ENCODE results near the gene ZNF740.
"Not testable (repeated sequence)": the region's sequence is repeated elsewhere in the genome, so short reads cannot be mapped to it uniquely, and the experiment has no call there.

The ZNF740 gene, protein sequence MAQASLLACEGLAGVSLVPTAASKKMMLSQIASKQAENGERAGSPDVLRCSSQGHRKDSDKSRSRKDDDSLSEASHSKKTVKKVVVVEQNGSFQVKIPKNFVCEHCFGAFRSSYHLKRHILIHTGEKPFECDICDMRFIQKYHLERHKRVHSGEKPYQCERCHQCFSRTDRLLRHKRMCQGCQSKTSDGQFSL

GRCh38 chr12:53180220-53180930, at the start of gene ZNF740, which contains the start of gene CSAD:
Gene ZNF740, plus strand, starts transcription at chr12:53180722. Its CDS starts 1,262 bp downstream, at chr12:53181984.
Gene CSAD, minus strand, starts transcription at chr12:53180925. Its CDS starts 7,455 bp downstream, at chr12:53173470.
- peak; percentile 98 for DNase-seq

DNA sequence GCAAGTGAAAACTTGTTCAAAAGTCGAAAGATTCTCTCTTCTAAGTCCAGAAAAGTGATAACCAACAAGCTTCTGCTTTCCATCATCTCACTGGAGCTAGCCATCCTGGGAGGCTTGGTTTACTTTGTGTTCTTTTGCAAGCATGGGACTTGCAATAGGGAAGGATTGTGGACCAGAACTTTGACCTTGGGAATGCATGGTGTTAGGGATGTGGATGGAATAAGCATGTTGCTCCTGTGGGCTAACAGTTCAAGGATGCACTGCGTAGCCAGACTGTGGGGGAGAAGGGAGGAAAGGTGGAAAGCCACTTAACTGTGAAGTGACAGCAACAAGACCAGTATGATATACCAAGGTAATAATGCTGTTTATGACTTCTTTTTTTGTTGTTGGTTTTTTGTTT, 48.7 kb upstream of the ZNF740 start:
- DNase-seq, result no peak

GRCh38 chr12:53133722-53134121, 46.8 kb upstream of the ZNF740 start:
- DNase-seq, result no peak

DNA sequence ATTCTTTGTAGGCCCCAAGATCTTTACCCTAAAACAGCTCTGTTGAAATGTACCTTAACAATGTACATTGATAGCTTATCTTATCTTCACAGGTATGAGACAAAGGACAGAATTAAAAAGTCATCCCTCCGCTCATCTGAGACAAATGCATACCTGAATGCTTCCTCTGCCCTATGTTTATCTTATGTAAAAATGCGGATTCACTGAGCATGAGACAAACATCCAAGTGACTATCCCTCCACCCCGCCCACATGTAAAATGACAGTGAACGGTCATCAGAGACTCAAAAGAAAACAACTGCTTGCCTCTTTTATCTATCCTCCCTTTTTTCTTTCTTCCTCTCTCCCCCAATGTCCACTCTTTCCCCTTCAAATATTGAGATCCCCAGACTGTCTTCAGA, 37.2 kb upstream of the ZNF740 start:
- no peak for DNase-seq

- DNase-seq, result no peak
Observed at GRCh38 chr12:53145383-53146260, 34.9 kb upstream of the ZNF740 start.

DNA sequence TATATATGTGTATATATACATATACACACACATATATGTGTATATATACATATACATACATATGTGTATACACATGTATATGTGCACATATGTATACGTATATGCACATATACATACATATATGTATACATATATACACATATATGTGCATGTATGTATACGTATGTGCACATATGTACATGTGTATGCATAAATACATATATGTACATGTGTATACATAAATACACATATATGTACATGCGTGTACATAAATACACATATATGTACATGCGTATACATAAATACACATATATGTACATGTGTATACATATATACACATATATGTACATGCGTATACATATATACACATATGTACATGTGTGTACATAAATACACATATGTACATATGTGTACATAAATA, 33.3 kb upstream of the ZNF740 start:
- DNase-seq, result no peak

GRCh38 chr12:53147653-53148052, 32.9 kb upstream of the ZNF740 start:
- DNase-seq, result no peak

DNA sequence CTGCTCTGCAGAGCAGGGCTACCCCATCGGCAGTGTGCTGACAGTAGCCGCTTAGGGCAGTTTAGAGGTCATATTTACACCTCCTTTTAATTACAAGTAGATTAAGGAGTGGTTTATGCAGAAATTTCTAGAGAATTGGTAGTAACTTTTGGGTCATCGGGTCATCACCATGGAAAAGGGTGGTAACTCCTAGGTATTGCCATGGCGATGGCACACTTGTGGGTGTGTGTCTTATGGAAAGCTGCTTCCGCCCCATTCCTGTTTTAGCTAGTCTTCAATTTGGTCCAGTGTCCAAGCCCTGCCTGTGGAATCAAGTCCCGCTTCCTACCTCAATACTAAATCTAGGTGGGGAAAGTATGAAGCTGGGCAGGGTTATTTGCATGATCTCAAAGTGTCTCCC, 29.5 kb upstream of the ZNF740 start:
- DNase-seq, result no peak

DNA sequence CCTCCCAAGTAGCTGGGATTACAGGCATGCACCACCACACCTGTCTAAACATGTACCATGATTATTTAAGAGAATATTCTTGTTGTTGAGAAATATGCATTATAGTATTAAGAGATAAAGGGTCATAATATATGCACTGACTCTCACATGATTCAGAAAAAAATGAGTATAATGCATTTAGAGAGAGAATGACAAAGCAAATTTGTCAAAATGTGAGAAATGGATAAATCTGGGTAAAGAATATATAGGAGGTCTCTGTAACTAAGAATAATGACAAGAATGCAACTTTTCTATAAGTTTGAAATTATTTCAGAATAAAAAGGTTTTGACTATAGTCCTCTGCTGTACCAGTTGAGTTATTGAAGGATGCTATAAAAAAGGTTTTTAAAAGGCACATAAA, 28.1 kb upstream of the ZNF740 start:
- no peak for DNase-seq

DNA sequence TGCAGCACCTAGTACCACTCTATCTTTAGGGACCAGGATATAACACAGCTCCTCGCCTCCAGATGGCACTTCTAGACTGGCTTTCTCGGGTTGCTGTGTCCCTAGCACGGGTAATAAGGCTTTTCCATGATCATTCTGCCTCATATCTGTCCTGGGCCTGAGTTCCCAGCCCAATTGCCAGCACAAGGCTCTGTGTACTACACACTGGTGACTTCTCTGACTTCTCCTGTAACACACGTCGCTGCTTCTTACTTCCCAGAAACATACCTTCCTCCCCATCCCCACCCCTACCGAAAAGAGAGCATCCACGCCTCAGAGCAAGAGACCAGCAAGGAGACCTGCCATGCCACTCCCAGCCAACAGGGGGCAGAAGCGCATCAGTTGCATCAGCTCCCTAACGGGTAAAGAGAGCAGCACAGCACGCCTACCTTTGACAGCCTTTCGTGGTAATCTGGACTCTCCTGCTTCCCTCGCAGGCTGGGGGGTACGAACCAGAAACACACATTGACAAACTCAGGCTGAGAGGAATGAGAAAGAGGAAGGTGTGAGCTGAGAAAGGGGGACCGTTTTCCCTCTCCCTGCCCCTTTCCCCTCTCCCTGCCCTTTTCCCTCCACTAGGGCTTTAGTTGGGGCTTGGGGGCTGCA, 21.2 kb upstream of the ZNF740 start:
- peak; percentile 97 for DNase-seq

GRCh38 chr12:53160000-53160399, 20.5 kb upstream of the ZNF740 start:
- no peak for DNase-seq

- DNase-seq, result no peak
Observed at GRCh38 chr12:53160673-53161072, 19.8 kb upstream of the ZNF740 start.

- no peak for DNase-seq
Observed at GRCh38 chr12:53161119-53161911, 19.2 kb upstream of the ZNF740 start.

DNA sequence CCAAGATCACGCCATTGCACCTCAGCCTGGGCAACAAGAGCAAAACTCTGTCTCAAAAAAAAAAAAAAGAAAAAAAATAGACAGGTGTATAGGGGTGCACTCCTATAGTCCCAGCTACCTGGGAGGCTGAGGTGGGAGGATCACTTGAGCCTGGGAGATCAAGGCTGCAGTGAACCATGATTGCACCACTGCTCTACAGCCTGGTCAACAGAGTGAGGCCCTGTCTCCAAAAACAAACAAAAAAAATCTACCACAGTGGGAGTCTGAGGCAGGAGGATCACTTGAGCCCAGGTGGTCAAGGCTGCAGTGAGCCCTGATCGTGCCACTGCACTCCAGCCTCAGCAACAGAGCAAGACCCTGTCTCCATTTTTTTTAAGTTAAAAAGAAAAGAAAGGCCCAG, 17.5 kb upstream of the ZNF740 start:
- not testable (repeated sequence) for DNase-seq

DNA sequence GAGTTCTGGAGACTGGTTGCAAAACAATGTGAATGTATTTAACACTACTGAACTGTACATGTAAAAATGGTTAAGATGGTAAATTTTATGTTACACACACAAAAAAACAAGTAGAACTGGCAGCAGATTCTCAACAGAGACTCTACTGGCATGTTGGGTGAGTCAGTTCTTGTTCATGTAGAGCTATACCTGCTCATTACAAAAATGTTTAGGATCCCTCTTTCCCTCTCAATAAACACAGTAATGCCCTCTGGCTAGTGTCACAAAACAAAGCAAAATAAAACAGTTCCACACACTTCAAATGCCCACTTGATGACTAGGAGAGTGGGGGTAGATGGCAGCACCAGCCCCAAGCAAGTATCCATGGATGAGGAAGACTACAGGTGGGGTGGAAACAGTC, 13.7 kb upstream of the ZNF740 start:
- DNase-seq, result no peak

DNA sequence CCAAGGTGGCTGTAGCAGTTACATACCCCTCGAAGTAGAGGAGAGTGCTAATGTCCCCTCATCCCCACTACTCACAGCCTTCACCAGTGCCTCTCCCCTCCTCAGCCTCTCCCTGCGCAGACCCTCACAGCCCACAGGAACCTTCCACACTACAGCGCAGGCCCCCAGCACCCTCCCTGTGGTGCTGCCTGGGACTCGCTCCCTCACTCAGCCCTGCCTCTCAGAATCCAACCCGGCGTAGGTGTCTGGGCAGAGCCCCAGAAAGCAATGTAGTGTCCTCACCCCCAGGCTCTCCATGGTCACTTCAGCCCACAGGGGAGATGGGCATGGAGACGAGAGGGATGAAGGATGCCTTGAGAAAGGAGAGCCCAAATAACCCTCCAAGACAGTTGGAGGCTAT, 10.9 kb upstream of the ZNF740 start:
- DNase-seq, result peak; percentile 13

- peak; percentile 4 for DNase-seq
Observed at GRCh38 chr12:53170215-53170614, 10.3 kb upstream of the ZNF740 start.

- peak; percentile 9 for DNase-seq
Observed at GRCh38 chr12:53170876-53171724, 9.4 kb upstream of the ZNF740 start.

DNA sequence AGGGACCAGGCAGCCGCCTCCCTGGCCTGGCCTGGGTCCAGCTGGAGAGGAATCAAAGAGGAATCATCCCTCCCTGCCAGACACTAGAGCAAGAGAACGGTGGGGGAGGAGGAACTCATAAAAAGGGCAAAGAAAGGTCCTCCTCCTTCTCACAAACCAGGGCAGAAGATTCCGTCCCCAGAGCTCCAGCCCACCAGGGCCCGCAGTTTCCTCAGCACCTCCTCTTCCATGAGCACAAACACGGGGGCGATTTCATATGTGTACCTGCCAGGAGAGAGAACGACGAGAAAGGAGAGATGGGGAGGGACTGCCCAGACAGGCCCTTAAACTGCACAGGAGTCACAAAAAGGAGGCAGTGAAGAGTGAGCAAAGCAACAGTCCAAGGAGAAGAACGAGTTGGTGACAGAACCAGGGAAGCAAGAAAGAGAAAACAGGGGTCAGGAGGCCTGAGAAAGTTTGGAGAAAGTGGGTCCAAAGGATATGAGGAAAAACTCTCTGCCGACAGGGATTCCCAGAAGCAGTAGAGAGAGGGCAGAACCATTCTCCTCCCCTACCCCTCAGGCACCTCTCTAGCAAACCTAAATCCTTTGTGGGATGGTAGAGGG, 8.7 kb upstream of the ZNF740 start:
- DNase-seq, result no peak

GRCh38 chr12:53172352-53172751, 8.2 kb upstream of the ZNF740 start:
- peak; percentile 14 for DNase-seq
